HepG2 (cell line): ENCODE results near the gene SIMC1. TPM values are rescaled to one million over a fixed set of nuclear protein-coding genes. Genes with fewer than 3 reads are reported as not detected.

Experiments
- ARNT ChIP-seq: fragments of 450-650 bp; IDR thresholded peaks from 2 replicates; pipeline ENCODE4 v1.6.1; 2017
- ATF7-NPFF ChIP-seq: sonication (generic); formaldehyde crosslinking; IDR thresholded peaks from 2 replicates; pipeline ENCODE4 v1.8.1; 2023; ENCODE audit warnings: mild to moderate bottlenecking, low read depth, missing genetic modification reagents, moderate library complexity
- BRD4 ChIP-seq: sonication (generic); formaldehyde crosslinking; IDR thresholded peaks from 2 replicates; pipeline ENCODE4 v1.4.0; 2020; ENCODE audit warnings: missing genetic modification reagents
- FOXA1 ChIP-seq, 2 experiments: fragments of 450-650 bp in 1 of 2; sonication (generic) in 1 of 2; formaldehyde crosslinking in 1 of 2; IDR thresholded peaks; 2 replicates each; pipeline versions ENCODE4 v1.4.0 to v1.6.1; 2016 to 2020; ENCODE audit warnings: missing genetic modification reagents in 1 of 2
- KDM3A ChIP-seq: IDR thresholded peaks from 2 replicates; pipeline ENCODE4 v1.6.1; 2018; ENCODE audit warnings: low read depth, missing compliant biosample characterization
- NFE2 ChIP-seq: sonication (generic); formaldehyde crosslinking; IDR thresholded peaks from 2 replicates; pipeline ENCODE4 v1.4.0; 2020; ENCODE audit warnings: missing genetic modification reagents
- SP2 ChIP-seq: sonication (generic); formaldehyde crosslinking; IDR thresholded peaks from 2 replicates; pipeline ENCODE4 v1.5.1; 2020; ENCODE audit warnings: mild to moderate bottlenecking, missing genetic modification reagents
- ZBTB1 ChIP-seq: sonication (generic); formaldehyde crosslinking; IDR thresholded peaks from 2 replicates; pipeline ENCODE4 v1.4.0; 2020; ENCODE audit warnings: missing genetic modification reagents, borderline replicate concordance
- ZNF549 ChIP-seq: sonication (generic); formaldehyde crosslinking; IDR thresholded peaks from 2 replicates; pipeline ENCODE4 v1.5.0; 2020; ENCODE audit warnings: missing genetic modification reagents
- polyA plus RNA-seq, 8 experiments: library from polyadenylated mRNA; depleted of rRNA in 3 of 8; stranded (reverse) in 7 of 8; unstranded in 1 of 8; fragments of >200 nt; fragmentation: Illumina TruSeq in 4 of 8; extraction: Trizol in 4 of 8; gene quantifications; 2 replicates each; pipeline versions ENCODE4 v1.2.1 to v1.2.3, GENCODE V29; 2011 to 2016; ENCODE audit warnings: low read depth in 4 of 8, missing spikeins in 1 of 8, mixed read lengths in 1 of 8; ENCODE audit not compliant: insufficient read depth in 1 of 8
- total RNA-seq, 5 experiments: library from RNA; depleted of rRNA; stranded (reverse); fragments of >200 nt; fragmentation: Illumina TruSeq; extraction: Trizol; gene quantifications; 2 replicates each; pipeline ENCODE4 v1.2.3, GENCODE V29; 2016; ENCODE audit warnings: low read depth in 1 of 5
- TF ChIP-seq, protein P1 (sequence below): sonication (generic); formaldehyde crosslinking; IDR thresholded peaks from 2 replicates; pipeline ENCODE4 v1.8.0; 2022; ENCODE audit warnings: mild to moderate bottlenecking, missing genetic modification reagents, borderline replicate concordance
- TF ChIP-seq, protein P2 (sequence below): sonication (generic); formaldehyde crosslinking; IDR thresholded peaks from 2 replicates; pipeline ENCODE4 v1.4.0; 2020; ENCODE audit warnings: mild to moderate bottlenecking, missing genetic modification reagents, borderline replicate concordance
- TF ChIP-seq, protein P3 (sequence below): sonication (generic); formaldehyde crosslinking; IDR thresholded peaks from 2 replicates; pipeline ENCODE4 v1.4.0; 2020; ENCODE audit warnings: missing genetic modification reagents, borderline replicate concordance
- TF ChIP-seq, protein P4 (sequence below): sonication (generic); formaldehyde crosslinking; IDR thresholded peaks from 2 replicates; pipeline ENCODE4 v1.4.0; 2020; ENCODE audit warnings: missing genetic modification reagents
- TF ChIP-seq, protein P5 (sequence below): sonication (generic); formaldehyde crosslinking; IDR thresholded peaks from 2 replicates; pipeline ENCODE4 v1.9.0; 2021; ENCODE audit warnings: missing genetic modification reagents, borderline replicate concordance

Gene SIMC1
- total and polyA plus RNA-seq, 2 of the 13 experiments (the other 11 are each of a cell fraction or from before 2014, with no cell fraction given), result 5.4 to 6.8 TPM

DNA sequence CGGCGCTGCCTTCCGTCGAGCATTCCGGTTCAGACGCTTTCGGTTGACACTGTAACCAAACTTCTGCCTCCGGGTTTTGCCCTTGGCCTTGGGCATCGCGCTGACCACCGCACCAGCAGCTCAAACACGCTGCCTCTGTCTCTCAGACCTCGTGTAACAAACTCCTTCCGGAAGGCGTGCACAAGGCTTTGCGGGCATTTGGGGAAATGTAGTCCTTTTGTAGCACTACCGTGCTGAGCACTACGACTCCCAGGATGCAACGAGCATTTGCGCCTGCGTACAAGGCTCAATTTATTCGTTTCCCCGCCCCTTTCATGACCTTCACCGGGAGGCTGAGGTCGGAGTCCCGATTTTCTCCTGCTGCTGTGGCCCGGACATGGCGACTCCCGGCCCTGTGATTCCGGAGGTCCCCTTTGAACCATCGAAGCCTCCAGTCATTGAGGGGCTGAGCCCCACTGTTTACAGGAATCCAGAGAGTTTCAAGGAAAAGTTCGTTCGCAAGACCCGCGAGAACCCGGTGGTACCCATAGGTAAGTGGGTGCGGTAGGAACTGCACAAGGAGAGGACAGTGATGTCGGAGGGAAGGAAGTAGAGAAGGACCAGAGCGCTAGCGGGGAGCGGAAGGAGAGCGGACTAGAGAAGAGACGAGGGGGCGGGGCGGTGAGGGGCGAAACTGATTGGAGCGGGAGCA lies 150.4 kb downstream of the SIMC1 start, which contains the start of the genes HIGD2A and NOP16 (continued):
- TF ChIP-seq FOXA1 (IDR thresholded peaks at IDR 0.05) (no peak), FOXA1 (CRISPR knock-in tag; IDR thresholded peaks at IDR 0.05) (0 out of 2 replicates have a peak, but pooled peaks have one; percentile 40), ATF7-NPFF (CRISPR knock-in tag) (no peak; the same call in none of the 2 replicates), NFE2 (no peak), ZNF549 (no peak), ZBTB1 (no peak), KDM3A (CRISPR knock-in tag) (0 out of 2 replicates have a peak, but pooled peaks have one; percentile 32), SP2 (peak; percentile 78), ARNT (no peak), BRD4 (CRISPR knock-in tag) (peak; percentile 75; the same call in 1 of the 2 replicates)
- TF ChIP-seq, protein P1, sequence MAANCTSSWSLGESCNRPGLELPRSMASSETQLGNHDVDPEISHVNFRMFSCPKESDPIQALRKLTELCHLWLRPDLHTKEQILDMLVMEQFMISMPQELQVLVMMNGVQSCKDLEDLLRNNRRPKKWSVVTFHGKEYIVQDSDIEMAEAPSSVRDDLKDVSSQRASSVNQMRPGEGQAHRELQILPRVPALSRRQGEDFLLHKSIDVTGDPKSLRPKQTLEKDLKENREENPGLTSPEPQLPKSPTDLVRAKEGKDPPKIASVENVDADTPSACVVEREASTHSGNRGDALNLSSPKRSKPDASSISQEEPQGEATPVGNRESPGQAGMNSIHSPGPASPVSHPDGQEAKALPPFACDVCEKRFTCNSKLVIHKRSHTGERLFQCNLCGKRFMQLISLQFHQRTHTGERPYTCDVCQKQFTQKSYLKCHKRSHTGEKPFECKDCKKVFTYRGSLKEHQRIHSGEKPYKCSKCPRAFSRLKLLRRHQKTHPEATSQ, result peak; percentile 49; the same call in 1 of the 2 replicates
- TF ChIP-seq, protein P2, sequence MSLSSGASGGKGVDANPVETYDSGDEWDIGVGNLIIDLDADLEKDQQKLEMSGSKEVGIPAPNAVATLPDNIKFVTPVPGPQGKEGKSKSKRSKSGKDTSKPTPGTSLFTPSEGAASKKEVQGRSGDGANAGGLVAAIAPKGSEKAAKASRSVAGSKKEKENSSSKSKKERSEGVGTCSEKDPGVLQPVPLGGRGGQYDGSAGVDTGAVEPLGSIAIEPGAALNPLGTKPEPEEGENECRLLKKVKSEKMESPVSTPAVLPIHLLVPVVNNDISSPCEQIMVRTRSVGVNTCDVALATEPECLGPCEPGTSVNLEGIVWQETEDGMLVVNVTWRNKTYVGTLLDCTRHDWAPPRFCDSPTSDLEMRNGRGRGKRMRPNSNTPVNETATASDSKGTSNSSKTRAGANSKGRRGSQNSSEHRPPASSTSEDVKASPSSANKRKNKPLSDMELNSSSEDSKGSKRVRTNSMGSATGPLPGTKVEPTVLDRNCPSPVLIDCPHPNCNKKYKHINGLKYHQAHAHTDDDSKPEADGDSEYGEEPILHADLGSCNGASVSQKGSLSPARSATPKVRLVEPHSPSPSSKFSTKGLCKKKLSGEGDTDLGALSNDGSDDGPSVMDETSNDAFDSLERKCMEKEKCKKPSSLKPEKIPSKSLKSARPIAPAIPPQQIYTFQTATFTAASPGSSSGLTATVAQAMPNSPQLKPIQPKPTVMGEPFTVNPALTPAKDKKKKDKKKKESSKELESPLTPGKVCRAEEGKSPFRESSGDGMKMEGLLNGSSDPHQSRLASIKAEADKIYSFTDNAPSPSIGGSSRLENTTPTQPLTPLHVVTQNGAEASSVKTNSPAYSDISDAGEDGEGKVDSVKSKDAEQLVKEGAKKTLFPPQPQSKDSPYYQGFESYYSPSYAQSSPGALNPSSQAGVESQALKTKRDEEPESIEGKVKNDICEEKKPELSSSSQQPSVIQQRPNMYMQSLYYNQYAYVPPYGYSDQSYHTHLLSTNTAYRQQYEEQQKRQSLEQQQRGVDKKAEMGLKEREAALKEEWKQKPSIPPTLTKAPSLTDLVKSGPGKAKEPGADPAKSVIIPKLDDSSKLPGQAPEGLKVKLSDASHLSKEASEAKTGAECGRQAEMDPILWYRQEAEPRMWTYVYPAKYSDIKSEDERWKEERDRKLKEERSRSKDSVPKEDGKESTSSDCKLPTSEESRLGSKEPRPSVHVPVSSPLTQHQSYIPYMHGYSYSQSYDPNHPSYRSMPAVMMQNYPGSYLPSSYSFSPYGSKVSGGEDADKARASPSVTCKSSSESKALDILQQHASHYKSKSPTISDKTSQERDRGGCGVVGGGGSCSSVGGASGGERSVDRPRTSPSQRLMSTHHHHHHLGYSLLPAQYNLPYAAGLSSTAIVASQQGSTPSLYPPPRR (CRISPR knock-in tag), result peak; percentile 68
- TF ChIP-seq, protein P3, sequence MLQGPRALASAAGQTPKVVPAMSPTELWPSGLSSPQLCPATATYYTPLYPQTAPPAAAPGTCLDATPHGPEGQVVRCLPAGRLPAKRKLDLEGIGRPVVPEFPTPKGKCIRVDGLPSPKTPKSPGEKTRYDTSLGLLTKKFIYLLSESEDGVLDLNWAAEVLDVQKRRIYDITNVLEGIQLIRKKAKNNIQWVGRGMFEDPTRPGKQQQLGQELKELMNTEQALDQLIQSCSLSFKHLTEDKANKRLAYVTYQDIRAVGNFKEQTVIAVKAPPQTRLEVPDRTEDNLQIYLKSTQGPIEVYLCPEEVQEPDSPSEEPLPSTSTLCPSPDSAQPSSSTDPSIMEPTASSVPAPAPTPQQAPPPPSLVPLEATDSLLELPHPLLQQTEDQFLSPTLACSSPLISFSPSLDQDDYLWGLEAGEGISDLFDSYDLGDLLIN, result peak; percentile 24; the same call in 1 of the 2 replicates
- TF ChIP-seq, protein P4, sequence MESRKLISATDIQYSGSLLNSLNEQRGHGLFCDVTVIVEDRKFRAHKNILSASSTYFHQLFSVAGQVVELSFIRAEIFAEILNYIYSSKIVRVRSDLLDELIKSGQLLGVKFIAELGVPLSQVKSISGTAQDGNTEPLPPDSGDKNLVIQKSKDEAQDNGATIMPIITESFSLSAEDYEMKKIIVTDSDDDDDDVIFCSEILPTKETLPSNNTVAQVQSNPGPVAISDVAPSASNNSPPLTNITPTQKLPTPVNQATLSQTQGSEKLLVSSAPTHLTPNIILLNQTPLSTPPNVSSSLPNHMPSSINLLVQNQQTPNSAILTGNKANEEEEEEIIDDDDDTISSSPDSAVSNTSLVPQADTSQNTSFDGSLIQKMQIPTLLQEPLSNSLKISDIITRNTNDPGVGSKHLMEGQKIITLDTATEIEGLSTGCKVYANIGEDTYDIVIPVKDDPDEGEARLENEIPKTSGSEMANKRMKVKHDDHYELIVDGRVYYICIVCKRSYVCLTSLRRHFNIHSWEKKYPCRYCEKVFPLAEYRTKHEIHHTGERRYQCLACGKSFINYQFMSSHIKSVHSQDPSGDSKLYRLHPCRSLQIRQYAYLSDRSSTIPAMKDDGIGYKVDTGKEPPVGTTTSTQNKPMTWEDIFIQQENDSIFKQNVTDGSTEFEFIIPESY, result peak; percentile 26; the same call in 1 of the 2 replicates
- TF ChIP-seq, protein P5, sequence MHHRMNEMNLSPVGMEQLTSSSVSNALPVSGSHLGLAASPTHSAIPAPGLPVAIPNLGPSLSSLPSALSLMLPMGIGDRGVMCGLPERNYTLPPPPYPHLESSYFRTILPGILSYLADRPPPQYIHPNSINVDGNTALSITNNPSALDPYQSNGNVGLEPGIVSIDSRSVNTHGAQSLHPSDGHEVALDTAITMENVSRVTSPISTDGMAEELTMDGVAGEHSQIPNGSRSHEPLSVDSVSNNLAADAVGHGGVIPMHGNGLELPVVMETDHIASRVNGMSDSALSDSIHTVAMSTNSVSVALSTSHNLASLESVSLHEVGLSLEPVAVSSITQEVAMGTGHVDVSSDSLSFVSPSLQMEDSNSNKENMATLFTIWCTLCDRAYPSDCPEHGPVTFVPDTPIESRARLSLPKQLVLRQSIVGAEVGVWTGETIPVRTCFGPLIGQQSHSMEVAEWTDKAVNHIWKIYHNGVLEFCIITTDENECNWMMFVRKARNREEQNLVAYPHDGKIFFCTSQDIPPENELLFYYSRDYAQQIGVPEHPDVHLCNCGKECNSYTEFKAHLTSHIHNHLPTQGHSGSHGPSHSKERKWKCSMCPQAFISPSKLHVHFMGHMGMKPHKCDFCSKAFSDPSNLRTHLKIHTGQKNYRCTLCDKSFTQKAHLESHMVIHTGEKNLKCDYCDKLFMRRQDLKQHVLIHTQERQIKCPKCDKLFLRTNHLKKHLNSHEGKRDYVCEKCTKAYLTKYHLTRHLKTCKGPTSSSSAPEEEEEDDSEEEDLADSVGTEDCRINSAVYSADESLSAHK (CRISPR knock-in tag), result no peak
